ENCODE data around the gene MBD6. TPM values are rescaled to one million over a fixed set of nuclear protein-coding genes. Genes with fewer than 3 reads are reported as not detected.

MBD6 gene
- total and polyA plus RNA-seq, 12 donors, result 10.5 to 167 (median 38.1) TPM

- TF ChIP-seq POLR2A (IDR thresholded peaks at IDR 0.05) (no peak), CTCF (IDR thresholded peaks at IDR 0.05) (no peak)
- DNase-seq, result no peak
- Histone ChIP-seq H3K36me3 (replicated peaks in 1 of 2) (no peaks in the 10 kb centered on the region), H3K27ac (no peak overlapping the region), H3K4me1 (replicated peaks in 1 of 2) (no peaks in the 10 kb centered on the region), H3K4me3 (no peak overlapping the region), H3K27me3 (peaks cover 1% of the 10 kb centered on the region), H3K9me3 (replicated peaks in 1 of 3) (no peaks in the 10 kb centered on the region)
- intact Hi-C loops (cut with DNase I), result no loop called here
- 81 to 92% (median 92%) methylated on average over 12 of the region's 12 CpGs for WGBS, 4 donors
These were observed 49.5 kb downstream of the MBD6 start for GRCh38 chr12:57571926-57572762.

GRCh38 chr12:57574795-57575194, 52.2 kb downstream of the MBD6 start:
- no peaks in the 10 kb centered on the region for H3K36me3 ChIP-seq (replicated peaks in 1 of 2)
- 73 to 87% (median 83%) methylated on average over 10 of the region's 10 CpGs for WGBS, 4 donors
- no peak overlapping the region for H3K27ac ChIP-seq
- no peaks in the 10 kb centered on the region for H3K4me1 ChIP-seq (replicated peaks in 1 of 2)
- no peaks in the 10 kb centered on the region for H3K27me3 ChIP-seq
- H3K4me3 ChIP-seq, result no peak overlapping the region
- H3K9me3 ChIP-seq (replicated peaks in 1 of 3), result no peaks in the 10 kb centered on the region
- intact Hi-C loops (cut with DNase I), result no loop called here
- TF ChIP-seq POLR2A (IDR thresholded peaks at IDR 0.05) (no peak), CTCF (IDR thresholded peaks at IDR 0.05) (no peak)
- no peak for DNase-seq

GRCh38 chr12:57575771-57576612, 53.4 kb downstream of the MBD6 start:
- DNase-seq, result no peak
- Histone ChIP-seq H3K27me3 (no peaks in the 10 kb centered on the region), H3K9me3 (replicated peaks in 1 of 3) (no peaks in the 10 kb centered on the region), H3K36me3 (replicated peaks in 1 of 2) (no peaks in the 10 kb centered on the region), H3K4me1 (replicated peaks in 1 of 2) (no peaks in the 10 kb centered on the region), H3K4me3 (no peak overlapping the region), H3K27ac (no peak overlapping the region)
- TF ChIP-seq POLR2A (IDR thresholded peaks at IDR 0.05) (no peak), CTCF (IDR thresholded peaks at IDR 0.05) (no peak)
- intact Hi-C loops (cut with DNase I), result no loop called here
- 76 to 93% (median 83%) methylated on average over 10 to 12 of the region's 12 CpGs for WGBS, 4 donors

- H3K27ac ChIP-seq, result no peak overlapping the region
- no peak for DNase-seq
- intact Hi-C loops (cut with DNase I), result no loop called here
- H3K4me1 ChIP-seq (replicated peaks in 1 of 2), result no peaks in the 10 kb centered on the region
- no peak overlapping the region for H3K4me3 ChIP-seq
- H3K36me3 ChIP-seq (replicated peaks in 1 of 2), result no peaks in the 10 kb centered on the region
- H3K9me3 ChIP-seq (replicated peaks in 1 of 3), result no peaks in the 10 kb centered on the region
- TF ChIP-seq POLR2A (IDR thresholded peaks at IDR 0.05), result no peak
- TF ChIP-seq CTCF (IDR thresholded peaks at IDR 0.05), result no peak
- H3K27me3 ChIP-seq, result peaks cover under 1% of the 10 kb centered on the region
- WGBS, 4 donors, result 78 to 85% (median 82%) methylated on average over 9 of the region's 9 CpGs
These were observed 54.1 kb downstream of the MBD6 start for GRCh38 chr12:57576613-57577160.
